ENCODE data around the gene ELL3. TPM values are rescaled to one million over a fixed set of nuclear protein-coding genes. Genes with fewer than 3 reads are reported as not detected.

ELL3 gene
- total and polyA plus RNA-seq, 9 donors: 2.2 to 7.2 (median 4.9) TPM

DNA sequence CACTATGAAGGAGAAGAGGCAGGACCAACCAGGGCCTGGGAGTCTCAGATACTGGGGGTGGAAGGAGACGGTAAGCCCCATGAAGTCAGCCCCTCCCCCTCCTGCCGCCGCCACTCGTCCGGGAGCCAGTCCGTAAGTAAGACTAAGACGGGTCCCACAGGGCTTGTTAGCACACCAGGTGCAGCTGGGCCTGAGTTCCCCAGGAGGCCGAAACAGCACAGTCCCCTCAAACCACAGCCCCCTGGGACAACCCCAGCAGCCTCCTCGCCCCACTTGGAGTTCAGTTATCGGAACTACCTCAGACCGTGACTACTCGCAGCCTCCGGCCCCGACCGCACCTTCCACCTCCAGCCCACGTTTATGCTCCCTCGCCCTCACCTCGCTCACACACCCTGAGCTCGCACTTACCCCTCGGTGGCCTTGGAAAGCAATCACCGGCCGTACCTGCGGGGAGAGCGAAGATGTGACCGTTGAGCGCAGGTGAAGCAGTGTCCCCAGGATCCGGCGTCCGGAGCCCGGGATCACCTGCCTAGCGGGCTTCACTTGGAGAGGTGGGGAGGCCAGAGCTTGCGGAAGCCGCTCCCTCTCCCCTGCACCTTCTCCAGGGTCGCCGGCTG is 557 bp downstream of the ELL3 start:
- peak overlapping the region; percentile 57 for H3K4me3 ChIP-seq
- no peaks in the 10 kb centered on the region for H3K9me3 ChIP-seq
- H3K4me1 ChIP-seq (ENCODE audit: insufficient read depth): peaks cover 1% of the 10 kb centered on the region
- DNase-seq: peak; percentile 43 to 66 (median 50)
- 34 to 42% (median 36%) methylated on average over 35 of the region's 35 CpGs for WGBS, 3 donors
- H3K36me3 ChIP-seq: no peaks in the 10 kb centered on the region
- no peak for TF ChIP-seq EP300 (IDR thresholded peaks at IDR 0.05)
- TF ChIP-seq, protein P1, sequence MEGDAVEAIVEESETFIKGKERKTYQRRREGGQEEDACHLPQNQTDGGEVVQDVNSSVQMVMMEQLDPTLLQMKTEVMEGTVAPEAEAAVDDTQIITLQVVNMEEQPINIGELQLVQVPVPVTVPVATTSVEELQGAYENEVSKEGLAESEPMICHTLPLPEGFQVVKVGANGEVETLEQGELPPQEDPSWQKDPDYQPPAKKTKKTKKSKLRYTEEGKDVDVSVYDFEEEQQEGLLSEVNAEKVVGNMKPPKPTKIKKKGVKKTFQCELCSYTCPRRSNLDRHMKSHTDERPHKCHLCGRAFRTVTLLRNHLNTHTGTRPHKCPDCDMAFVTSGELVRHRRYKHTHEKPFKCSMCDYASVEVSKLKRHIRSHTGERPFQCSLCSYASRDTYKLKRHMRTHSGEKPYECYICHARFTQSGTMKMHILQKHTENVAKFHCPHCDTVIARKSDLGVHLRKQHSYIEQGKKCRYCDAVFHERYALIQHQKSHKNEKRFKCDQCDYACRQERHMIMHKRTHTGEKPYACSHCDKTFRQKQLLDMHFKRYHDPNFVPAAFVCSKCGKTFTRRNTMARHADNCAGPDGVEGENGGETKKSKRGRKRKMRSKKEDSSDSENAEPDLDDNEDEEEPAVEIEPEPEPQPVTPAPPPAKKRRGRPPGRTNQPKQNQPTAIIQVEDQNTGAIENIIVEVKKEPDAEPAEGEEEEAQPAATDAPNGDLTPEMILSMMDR (IDR thresholded peaks at IDR 0.05): no peak
- no peak for TF ChIP-seq POLR2A (IDR thresholded peaks at IDR 0.05)
- no peaks in the 10 kb centered on the region for H3K27me3 ChIP-seq
- intact Hi-C loops (cut with DNase I): no loop called here
- peak overlapping the region; percentile 72 to 73 for H3K27ac ChIP-seq

DNA sequence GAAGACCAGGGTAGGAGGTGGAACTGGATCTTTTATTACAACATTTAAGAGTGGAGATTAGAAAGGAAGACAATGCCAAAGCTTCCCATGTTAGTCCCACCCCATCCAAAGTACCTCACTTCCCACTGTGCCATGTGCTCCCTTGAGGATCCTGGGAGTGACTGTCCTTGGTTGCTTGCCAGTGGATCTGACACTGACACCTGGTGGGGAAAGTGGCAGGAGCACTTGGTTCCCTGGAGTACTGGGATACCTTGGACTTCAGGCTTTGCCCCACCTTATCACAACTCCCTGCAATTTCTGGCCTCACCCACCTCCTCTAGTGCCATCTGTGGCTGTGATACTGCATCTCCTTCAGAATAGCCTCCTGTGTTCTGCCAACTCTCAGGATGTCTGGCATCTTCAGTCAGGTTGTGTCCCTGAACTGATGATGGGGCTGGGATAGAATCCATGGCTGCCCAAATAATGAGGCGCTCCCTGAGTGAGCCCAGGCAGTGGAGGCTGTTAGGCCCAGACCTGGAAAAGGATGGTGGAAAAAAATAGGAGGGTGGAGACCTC is 1.3 kb downstream of the ELL3 start:
- Histone ChIP-seq H3K4me1 (ENCODE audit: insufficient read depth) (peaks cover 1% of the 10 kb centered on the region), H3K4me3 (no peak overlapping the region), H3K27me3 (no peaks in the 10 kb centered on the region), H3K27ac (peak overlapping the region; percentile 72 to 73), H3K9me3 (no peaks in the 10 kb centered on the region), H3K36me3 (no peaks in the 10 kb centered on the region)
- peak; percentile 43 to 51 (median 50) for DNase-seq
- 98 to 100% (median 100%) methylated on average over 1 of the region's 1 CpG for WGBS, 3 donors
- TF ChIP-seq, protein P1 (IDR thresholded peaks at IDR 0.05): no peak
- TF ChIP-seq EP300 (IDR thresholded peaks at IDR 0.05) (no peak), POLR2A (IDR thresholded peaks at IDR 0.05) (no peak)
- intact Hi-C loops (cut with DNase I): no loop called here

DNA sequence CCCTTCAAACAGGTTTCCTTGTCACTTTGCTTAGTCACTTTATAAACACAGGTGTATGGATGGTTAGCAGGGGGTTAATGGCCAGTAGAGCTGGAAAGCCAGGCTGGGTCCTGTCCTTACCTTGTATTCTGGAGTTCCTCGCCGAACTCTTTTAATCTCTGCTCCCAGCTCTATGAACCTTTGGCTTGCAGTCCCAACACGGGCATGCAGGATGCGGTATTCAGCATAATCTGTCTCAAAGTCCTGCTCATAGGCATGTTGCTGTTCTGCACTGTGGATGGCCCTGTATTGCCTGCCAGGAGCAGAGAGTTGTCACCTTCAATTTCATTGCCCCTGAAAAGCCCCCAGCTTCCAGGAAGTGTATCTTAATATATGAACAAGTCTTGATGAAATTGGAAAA is 2.7 kb downstream of the ELL3 start:
- Histone ChIP-seq H3K4me1 (ENCODE audit: insufficient read depth) (peaks cover 1% of the 10 kb centered on the region), H3K9me3 (no peaks in the 10 kb centered on the region), H3K36me3 (no peaks in the 10 kb centered on the region), H3K27me3 (no peaks in the 10 kb centered on the region), H3K4me3 (no peak overlapping the region), H3K27ac (no peak overlapping the region)
- TF ChIP-seq, protein P1 (IDR thresholded peaks at IDR 0.05): no peak
- TF ChIP-seq POLR2A (IDR thresholded peaks at IDR 0.05): no peak
- TF ChIP-seq EP300 (IDR thresholded peaks at IDR 0.05): no peak
- no peak for DNase-seq
- 51 to 57% (median 57%) methylated on average over 4 of the region's 4 CpGs for WGBS, 3 donors
- intact Hi-C loops (cut with DNase I): no loop called here

DNA sequence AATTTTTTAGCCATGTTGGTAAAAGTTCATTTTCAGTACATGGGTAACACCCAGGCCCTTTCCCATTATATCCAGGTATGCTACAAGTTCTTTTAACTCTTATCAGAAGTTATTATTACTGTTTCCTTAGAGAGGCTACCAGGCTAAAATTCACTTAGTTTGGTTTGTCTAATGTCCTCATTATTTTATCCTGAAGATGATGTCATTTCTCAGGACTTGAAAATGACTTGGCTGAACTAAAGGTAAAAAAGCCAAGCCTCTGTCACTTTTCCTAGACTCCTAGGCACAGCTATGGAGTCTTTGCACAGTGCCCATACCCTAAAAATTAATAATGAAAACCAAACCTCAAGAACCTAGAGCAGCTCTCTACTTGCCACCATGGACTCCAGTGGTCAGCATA is 4.1 kb downstream of the ELL3 start:
- peaks cover 1% of the 10 kb centered on the region for H3K4me1 ChIP-seq (ENCODE audit: insufficient read depth)
- no peaks in the 10 kb centered on the region for H3K36me3 ChIP-seq
- H3K27me3 ChIP-seq: no peaks in the 10 kb centered on the region
- no peaks in the 10 kb centered on the region for H3K9me3 ChIP-seq
- H3K4me3 ChIP-seq: no peak overlapping the region
- intact Hi-C loops (cut with DNase I): no loop called here
- no peak for DNase-seq
- no peak overlapping the region for H3K27ac ChIP-seq
- TF ChIP-seq POLR2A (IDR thresholded peaks at IDR 0.05) (no peak), EP300 (IDR thresholded peaks at IDR 0.05) (no peak)
- TF ChIP-seq, protein P1 (IDR thresholded peaks at IDR 0.05): no peak

Data from ovary (tissue), 9 donors.